ENCODE data around the gene GRK4. TPM values are rescaled to one million over a fixed set of nuclear protein-coding genes. Genes with fewer than 3 reads are reported as not detected.

Gene GRK4
- total RNA-seq, 1 donor from 2014 or later: 1.3 TPM

- no peaks in the 10 kb centered on the region for H3K27me3 ChIP-seq
- H3K9ac ChIP-seq: no peak overlapping the region
- Mint-ChIP-seq H3K9me3 (peaks cover 5% of the 10 kb centered on the region), H3K27ac (no peak overlapping the region), H3K4me1 (no peaks in the 10 kb centered on the region), H3K4me3 (no peak overlapping the region), H3K27me3 (ENCODE audit: insufficient read depth, low read depth) (peaks cover 2% of the 10 kb centered on the region), H3K36me3 (no peaks in the 10 kb centered on the region)
- no peaks in the 10 kb centered on the region for H3F3A ChIP-seq (ENCODE audit: low read depth)
- no peak overlapping the region for H3K4me3 ChIP-seq
- H3K4me1 ChIP-seq: no peaks in the 10 kb centered on the region
- H4K20me1 ChIP-seq (ENCODE audit: low read depth): no peaks in the 10 kb centered on the region
- H3K27ac ChIP-seq: no peak overlapping the region
- DNase-seq (ENCODE audit: low spot score): no peak
- TF ChIP-seq EZH2phosphoT487 (IDR thresholded peaks at IDR 0.05) (no peak), EZH2 (IDR thresholded peaks at IDR 0.05) (no peak)
- TF ChIP-seq, protein P1, sequence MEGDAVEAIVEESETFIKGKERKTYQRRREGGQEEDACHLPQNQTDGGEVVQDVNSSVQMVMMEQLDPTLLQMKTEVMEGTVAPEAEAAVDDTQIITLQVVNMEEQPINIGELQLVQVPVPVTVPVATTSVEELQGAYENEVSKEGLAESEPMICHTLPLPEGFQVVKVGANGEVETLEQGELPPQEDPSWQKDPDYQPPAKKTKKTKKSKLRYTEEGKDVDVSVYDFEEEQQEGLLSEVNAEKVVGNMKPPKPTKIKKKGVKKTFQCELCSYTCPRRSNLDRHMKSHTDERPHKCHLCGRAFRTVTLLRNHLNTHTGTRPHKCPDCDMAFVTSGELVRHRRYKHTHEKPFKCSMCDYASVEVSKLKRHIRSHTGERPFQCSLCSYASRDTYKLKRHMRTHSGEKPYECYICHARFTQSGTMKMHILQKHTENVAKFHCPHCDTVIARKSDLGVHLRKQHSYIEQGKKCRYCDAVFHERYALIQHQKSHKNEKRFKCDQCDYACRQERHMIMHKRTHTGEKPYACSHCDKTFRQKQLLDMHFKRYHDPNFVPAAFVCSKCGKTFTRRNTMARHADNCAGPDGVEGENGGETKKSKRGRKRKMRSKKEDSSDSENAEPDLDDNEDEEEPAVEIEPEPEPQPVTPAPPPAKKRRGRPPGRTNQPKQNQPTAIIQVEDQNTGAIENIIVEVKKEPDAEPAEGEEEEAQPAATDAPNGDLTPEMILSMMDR (IDR thresholded peaks at IDR 0.05): no peak
- H3K9me3 ChIP-seq (ENCODE audit: low read depth): no peaks in the 10 kb centered on the region
- H3K79me2 ChIP-seq (ENCODE audit: low read depth): no peaks in the 10 kb centered on the region
- no peak overlapping the region for H3K4me2 ChIP-seq
- H3K36me3 ChIP-seq: no peaks in the 10 kb centered on the region
- H2AFZ ChIP-seq (replicated peaks): no peak overlapping the region
Observed at GRCh38 chr4:3026540-3026939, 63.2 kb downstream of the GRK4 start.

DNA sequence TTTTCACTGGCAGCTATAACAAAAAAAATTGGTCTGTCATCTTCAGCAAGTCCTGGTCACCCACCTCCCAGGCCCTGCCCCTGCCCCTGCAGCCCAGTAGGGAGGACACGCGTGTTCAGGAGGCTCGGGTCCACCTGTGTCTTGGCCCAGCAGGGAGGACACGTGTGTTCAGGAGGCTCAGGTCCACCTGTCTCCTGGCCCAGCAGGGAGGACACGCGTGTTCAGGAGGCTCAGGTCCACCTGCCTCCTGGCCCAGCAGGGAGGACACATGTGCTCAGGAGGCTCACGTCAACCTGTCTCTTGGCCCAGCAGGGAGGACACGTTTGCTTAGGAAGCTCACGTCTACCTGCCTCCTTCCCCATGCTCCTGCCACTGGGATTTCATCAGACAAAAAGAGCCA, 66.1 kb downstream of the GRK4 start:
- H3K27ac Mint-ChIP-seq: no peak overlapping the region
- no peak overlapping the region for H3K27ac ChIP-seq
- H3K4me1 ChIP-seq: peaks cover 5% of the 10 kb centered on the region
- no peak overlapping the region for H3K4me2 ChIP-seq
- no peaks in the 10 kb centered on the region for H3K9me3 Mint-ChIP-seq
- peaks cover 2% of the 10 kb centered on the region for H3K27me3 Mint-ChIP-seq (ENCODE audit: insufficient read depth, low read depth)
- no peaks in the 10 kb centered on the region for H3K36me3 ChIP-seq
- H3K9me3 ChIP-seq (ENCODE audit: low read depth): no peaks in the 10 kb centered on the region
- DNase-seq (ENCODE audit: low spot score): no peak
- peaks cover 8% of the 10 kb centered on the region for H3K4me1 Mint-ChIP-seq
- H3K9ac ChIP-seq: no peak overlapping the region
- H3K36me3 Mint-ChIP-seq: no peaks in the 10 kb centered on the region
- H3K4me3 Mint-ChIP-seq: no peak overlapping the region
- H4K20me1 ChIP-seq (ENCODE audit: low read depth): no peaks in the 10 kb centered on the region
- no peaks in the 10 kb centered on the region for H3F3A ChIP-seq (ENCODE audit: low read depth)
- H3K27me3 ChIP-seq: no peaks in the 10 kb centered on the region
- H2AFZ ChIP-seq (replicated peaks): no peak overlapping the region
- TF ChIP-seq, protein P1 (IDR thresholded peaks at IDR 0.05): no peak
- no peak for TF ChIP-seq EZH2phosphoT487 (IDR thresholded peaks at IDR 0.05)
- TF ChIP-seq EZH2 (IDR thresholded peaks at IDR 0.05): no peak
- H3K79me2 ChIP-seq (ENCODE audit: low read depth): no peaks in the 10 kb centered on the region
- H3K4me3 ChIP-seq: no peak overlapping the region

GRCh38 chr4:3030566-3031356, 67.4 kb downstream of the GRK4 start:
- no peaks in the 10 kb centered on the region for H3K36me3 Mint-ChIP-seq
- peaks cover 8% of the 10 kb centered on the region for H3K4me1 Mint-ChIP-seq
- no peaks in the 10 kb centered on the region for H4K20me1 ChIP-seq (ENCODE audit: low read depth)
- H3K4me1 ChIP-seq: peaks cover 5% of the 10 kb centered on the region
- no peak overlapping the region for H3K9ac ChIP-seq
- TF ChIP-seq EZH2 (IDR thresholded peaks at IDR 0.05) (no peak), EZH2phosphoT487 (IDR thresholded peaks at IDR 0.05) (no peak)
- TF ChIP-seq, protein P1 (IDR thresholded peaks at IDR 0.05): no peak
- H3K27ac Mint-ChIP-seq: no peak overlapping the region
- H3K79me2 ChIP-seq (ENCODE audit: low read depth): no peaks in the 10 kb centered on the region
- no peak overlapping the region for H3K27ac ChIP-seq
- peak overlapping the region; percentile 6 for H3K4me3 Mint-ChIP-seq
- H3K4me2 ChIP-seq: no peak overlapping the region
- H3K9me3 ChIP-seq (ENCODE audit: low read depth): no peaks in the 10 kb centered on the region
- no peak overlapping the region for H2AFZ ChIP-seq (replicated peaks)
- no peak for DNase-seq (ENCODE audit: low spot score)
- no peaks in the 10 kb centered on the region for H3F3A ChIP-seq (ENCODE audit: low read depth)
- H3K9me3 Mint-ChIP-seq: no peaks in the 10 kb centered on the region
- no peak overlapping the region for H3K4me3 ChIP-seq
- H3K27me3 Mint-ChIP-seq (ENCODE audit: insufficient read depth, low read depth): peaks cover 2% of the 10 kb centered on the region
- no peaks in the 10 kb centered on the region for H3K27me3 ChIP-seq
- no peaks in the 10 kb centered on the region for H3K36me3 ChIP-seq
